NCI-H2107 (cell line): ENCODE measurements around the gene RCAN2.

ENCODE experiments used
- DNase-seq: peaks from one replicate; lab custom pipeline; 2025; lab: John Stamatoyannopoulos, UW

The RCAN2 gene

DNA sequence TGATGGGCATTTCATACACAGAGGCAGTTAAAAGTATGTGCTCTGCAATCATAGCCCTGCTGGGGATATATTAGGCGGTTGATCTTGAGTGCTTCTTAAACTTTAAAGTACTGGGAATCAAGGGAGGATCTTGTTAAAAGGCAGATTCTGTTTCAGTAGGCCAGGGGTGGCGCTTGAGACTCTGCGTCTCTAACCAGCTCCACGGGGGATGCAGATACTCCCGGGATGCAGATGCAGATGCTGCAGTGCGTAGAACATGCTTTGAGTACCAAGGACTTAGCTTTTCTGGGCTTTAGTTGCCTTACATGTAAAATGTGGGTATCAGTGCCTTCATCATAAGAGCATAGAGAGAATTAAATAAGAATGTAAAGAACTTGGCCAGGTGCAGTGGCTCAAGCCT lies 276.0 kb downstream of the RCAN2 start:
- DNase-seq = no peak

DNA sequence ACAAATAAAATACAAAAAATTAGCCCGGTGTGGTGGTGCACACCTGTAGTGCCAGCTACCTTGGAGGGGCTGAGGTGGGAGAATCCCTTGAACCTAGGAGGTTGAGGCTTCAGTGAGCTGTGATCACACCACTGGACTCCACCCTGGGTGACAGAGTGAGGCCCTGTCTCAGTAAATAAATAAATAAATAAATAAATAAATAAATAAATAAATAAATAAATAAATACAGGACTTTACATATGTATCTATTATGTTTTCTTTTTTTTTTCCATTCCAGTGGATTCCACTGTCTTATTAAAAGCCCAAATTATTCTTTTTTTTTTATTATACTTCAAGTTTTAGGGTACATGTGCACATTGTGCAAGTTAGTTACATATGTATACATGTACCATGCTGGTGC lies 279.3 kb downstream of the RCAN2 start:
- DNase-seq = no peak

DNA sequence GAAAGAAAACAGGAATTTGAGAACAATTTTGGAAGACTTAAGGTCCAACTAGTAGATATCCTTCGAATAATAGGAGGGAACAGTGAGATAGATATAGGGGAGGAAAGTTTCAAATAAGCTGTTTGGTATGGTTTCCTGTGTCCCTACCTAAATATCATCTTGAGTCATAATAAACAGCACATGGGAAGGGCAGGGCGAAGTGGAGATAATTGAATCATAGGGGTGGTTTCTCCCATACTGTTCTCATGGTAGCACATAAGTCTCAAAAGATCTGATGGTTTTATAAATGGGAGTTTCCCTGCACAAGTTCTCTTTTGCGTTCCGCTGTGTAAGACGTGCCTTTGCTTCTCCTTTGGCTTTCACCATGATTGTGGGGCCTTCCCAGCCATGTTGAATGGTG lies 281.0 kb downstream of the RCAN2 start:
- no peak for DNase-seq

DNA sequence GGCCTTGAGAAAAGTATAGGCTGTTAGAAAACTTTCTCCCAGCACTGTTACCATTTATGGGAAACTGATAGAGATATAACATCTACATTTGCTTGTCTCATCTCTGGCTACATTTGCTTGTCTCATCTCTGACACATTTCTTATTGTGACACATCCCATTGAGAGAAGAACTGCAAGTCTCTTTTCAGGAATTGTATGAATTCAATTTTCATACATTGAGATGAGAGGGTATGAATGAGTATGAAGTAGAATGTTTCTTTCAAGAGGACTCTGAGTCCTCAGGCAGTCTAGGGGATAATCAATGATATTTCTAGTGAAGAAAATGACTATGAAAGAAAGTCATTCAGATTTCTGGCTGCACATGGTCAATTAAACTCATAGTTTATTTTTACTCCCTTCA lies 282.9 kb downstream of the RCAN2 start:
- no peak for DNase-seq

DNA sequence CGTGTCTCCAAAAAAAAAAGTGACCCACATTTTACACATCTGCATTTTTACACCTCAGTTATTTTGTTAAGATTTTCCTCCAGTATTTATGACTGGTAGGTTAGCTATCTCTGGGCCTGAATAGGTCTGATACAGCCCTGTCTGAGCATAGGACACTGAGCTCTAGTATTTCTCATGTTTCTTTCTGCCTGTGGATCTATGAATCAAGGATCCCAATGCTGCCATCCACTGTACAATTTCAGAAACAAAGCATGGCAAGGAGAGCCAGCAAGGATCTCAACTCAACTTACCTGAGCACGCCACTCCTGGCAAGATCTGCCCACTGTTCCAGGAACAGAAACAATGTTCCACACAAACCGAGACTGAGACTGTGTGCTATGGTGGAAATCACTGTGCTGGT lies 284.1 kb downstream of the RCAN2 start:
- DNase-seq = no peak

DNA sequence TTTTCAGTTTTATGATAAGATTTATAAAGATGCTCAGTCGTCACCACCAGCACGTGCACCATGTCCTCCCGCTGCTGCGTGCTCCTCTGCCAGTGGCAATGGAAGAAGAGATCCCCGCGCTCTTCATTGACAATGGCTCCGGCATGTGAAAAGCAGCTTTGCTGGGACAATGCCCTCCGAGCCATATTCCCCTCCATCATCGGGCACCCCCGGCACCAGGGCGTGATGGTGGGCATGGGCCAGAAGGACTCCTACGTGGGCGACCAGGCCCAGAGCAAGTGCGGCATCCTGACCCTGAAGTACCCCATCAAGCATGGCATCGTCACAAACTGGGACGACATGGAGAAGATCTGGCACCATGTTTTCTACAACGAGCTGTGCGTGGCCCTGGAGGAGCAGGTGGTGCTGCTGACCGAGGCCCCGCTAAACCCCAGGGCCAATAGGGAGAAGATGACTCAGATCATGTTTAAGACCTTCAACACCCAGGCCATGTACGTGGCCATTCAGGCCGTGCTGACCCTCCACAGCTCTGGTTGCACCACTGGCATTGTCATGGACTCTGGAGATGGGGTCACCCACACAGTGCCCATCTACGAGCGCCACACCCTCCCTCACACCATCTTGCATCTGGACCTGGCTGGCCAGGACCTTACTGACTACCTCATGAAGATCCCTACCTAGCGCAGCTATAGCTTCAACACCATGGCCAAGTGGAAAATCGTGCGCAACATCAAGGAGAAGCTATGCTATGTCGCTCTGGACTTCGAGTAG lies 286.2 kb downstream of the RCAN2 start:
- DNase-seq = no peak

DNA sequence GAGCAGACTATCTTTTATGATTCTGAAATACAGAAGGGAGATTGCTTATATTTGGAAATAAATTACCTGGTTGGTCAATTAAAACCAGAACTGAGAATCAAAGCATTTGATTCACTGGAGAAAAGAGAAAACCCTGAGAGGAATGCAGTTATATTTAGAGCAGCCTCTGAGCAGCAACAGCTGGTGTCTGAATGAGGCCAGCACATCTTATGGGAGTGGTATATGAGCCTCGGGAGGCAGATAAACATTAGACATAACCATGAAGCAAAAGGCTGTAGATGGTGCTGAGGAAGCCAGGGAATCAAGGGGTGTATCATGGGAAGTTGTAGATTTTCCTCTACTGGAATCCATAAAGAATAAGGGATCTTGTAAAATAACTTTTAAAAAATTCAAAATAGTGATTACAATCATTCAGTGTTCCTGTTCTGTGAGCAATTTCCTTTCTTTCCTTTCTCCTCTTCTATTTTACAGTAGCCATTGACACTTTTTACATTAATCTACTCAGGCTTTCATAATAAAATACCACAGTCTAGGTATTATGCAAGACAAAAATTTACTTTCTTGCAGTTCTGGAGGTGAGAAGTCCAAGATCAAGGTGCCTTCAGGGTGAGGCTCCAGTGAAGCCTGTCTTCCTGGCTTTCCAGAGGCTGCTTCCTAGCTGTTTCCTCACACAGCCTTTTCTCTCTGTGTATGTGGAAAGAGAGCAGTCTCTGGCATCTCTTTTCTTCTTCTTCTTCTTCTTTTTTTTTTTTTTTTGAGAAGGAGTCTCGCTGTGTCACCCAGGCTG lies 287.7 kb downstream of the RCAN2 start:
- no peak for DNase-seq

DNA sequence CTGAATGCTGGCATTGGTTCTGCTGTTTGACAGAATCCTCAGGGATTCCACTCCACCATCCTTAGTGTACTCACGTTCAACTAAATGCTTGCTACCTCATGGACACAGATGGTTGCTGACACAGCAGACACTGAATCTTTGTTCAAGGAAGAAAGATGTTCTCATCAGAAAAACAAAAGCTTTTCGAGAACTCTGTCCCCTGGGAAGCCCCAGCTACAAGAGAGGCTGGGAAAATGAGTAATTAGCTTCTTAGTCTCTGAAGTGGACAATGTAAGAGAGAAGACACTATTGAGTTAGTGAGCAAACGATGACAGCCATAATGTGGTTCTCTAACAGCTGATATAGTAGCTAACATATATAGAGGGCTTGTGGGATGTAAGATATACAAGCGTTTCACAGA lies 289.5 kb downstream of the RCAN2 start:
- no peak for DNase-seq

DNA sequence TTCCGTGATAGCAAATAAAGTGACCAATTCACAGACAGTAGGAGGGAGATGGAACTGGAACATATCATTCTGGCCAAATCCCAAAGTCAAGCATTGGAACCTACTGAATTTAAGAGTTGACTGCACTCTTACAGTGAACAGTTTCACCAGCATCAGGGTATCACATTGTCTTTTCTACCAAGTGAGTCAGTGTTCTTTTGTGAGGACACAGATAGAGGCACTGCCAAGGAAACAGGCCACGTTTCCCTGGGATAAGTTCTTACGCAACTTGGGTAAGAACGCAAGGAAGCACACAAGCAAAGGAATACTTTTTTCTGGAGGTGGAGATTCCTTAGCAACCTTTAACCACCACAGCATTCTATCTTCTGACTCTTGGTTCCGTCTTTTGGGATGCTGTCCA lies 291.9 kb downstream of the RCAN2 start:
- DNase-seq = no peak

DNA sequence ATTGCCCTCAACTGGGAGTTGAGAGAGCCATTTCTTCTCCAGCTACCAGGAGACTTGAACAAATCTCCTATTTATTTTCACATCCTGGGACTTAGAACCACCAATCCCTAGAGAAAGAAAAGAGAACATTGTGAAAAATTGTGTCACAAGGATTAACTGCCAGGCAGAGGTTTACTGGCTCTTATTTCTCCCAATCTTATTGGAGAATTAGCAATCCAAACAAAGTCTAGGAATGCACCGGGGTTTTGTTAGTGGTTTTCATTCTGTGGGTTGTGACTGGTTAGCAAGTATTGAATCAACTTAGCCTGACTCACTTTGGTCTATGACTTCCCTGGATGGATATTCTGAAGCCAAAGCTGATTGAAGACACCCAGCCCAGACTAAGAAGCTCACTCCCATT lies 299.3 kb downstream of the RCAN2 start:
- no peak for DNase-seq

DNA sequence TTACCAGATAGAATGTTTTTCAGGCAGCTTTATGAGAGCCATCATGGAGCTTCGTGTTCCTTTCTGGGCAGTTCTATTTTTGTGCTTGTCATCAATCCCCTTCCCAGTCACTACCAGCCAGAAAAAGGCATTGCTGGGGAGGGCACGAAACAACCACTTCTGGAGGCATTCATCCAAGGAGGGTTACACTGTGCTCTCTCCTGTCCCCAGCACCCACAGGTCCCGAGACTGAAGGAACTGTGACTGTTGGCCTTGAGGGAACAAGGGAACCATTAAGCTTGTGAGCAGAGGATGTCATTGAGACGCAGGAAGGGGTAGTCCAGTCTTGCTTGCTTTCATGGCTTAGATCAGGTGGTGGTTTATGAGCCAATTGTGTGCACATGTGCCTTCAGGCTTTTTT lies 300.4 kb downstream of the RCAN2 start:
- DNase-seq = no peak

DNA sequence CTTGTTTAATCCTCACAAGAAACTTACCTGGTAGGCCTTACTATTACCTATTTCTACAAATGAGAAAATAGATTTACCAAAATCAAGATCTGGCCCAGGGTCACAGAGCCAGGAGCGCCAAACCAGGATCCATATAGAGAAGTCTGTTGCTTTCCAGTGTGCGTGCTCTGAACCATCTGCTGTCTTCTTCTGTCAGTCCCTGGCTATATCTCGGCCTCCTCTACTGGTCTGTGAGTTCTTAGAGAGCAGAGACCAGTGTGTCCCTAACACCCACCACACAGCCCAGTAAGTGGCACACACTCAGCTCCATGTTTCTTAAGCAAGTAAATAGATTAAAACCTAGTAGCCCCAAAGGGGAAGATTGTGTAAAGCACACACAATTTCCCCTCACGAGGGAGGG lies 301.5 kb downstream of the RCAN2 start:
- DNase-seq = no peak

DNA sequence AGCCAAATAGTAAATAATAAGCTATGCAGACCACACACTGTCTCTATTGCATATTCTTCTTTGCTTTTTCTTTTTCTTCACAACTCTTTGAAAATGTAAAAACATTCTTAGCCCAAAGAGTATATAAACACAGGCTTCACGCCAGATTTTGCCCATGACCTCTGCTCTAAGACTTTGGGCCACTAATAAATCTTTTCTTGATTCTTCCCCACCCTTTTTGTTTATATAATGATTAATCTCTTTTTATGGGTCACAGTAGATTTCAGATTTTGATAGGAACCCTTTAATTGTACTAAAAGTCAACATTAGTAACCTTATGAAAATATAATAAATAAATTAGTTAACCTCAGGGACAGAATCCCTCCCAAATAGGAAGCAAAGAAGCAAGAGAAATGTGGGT lies 304.7 kb downstream of the RCAN2 start:
- no peak for DNase-seq

DNA sequence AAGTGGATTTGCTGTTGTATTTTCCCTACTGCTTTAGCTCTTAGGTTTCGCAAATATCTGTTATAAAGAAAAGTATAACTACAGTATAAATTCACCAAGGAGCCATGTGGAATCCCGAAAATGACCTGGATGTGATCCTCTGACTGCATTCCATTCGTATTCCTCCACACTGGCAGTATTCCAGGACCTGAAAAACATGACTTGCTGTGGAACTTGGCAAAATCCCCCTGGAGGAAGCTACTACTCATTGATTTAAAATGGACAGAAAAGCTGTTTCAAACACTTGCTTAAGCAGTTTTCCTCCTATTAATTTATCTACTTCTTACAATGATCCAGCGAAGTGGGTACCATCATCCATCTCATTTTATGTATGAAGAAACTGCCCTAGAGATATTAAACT lies 307.1 kb downstream of the RCAN2 start:
- DNase-seq = no peak

DNA sequence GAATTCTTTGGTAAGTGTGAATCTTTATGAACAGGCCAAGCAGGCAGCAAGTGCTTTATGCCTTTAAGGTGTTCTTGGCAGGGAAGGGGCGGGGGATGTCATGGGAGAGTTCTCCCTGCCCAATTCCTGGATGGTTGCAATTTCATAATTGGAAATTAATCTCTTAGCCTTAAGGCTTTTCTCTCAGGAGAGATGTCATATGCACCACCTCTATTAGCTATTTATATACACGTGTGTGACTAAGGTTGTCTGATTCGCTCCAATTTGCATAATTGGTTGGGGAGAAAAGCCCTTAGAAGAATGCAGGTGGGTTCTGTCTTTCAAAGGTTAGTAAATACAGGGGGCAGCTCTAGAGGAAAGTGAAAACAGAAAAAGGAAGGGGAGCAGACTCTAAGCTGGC lies 315.3 kb downstream of the RCAN2 start:
- DNase-seq = no peak

DNA sequence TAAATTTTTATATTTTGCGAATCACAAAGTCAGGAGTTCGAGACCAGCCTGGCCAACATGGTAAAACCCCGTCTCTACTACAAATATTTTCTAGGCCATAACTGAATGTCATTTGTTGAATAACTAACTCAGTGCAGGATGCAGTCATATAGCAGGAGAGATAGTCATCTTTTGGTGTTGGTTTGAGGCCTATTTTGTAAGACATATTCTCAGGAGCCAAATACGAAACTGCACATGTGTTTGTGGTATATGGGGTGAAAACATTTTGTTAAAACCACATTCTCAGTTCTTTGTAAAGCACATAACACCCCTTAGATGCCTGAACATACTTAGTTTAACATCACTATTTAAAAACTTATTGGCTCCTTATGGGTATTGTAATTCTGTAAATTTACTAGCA lies 315.8 kb downstream of the RCAN2 start:
- no peak for DNase-seq

DNA sequence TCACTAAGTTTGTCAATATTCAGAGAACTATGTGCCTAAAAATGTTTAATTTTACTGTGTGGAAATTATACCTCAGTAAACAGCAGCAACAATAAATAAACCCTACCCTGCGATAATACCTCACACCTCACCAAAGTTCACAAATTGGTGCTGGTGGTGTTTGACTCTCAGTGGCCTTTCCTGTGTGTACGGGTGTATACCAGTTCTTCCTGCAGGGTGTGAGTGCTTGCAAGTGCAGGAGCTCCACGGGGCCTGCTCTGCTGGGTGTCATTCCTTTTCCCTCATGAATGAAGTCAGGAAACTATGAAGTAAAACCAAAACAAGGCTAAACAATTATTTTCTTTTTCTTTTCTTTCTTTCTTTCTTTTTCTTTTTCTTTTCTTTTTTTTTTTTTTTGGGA lies 316.3 kb downstream of the RCAN2 start:
- no peak for DNase-seq

DNA sequence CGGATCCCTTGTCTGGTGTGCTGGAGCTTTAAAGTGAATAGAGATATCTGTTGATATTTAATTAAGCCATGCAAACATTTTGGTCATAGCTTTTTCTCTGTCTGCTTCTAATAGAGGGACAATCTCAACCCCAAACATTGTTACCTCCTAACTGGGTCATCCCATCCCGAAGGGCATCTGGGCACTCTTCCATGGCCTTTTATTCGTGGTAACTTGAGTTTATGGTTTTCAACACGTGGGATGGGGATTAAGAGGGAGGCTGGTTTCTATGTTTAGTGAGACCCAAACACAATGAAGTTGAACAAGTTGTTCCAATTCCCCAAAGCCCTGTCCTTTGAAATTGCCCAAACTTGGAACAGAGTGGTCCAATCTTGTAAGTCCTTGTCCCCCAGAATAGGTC lies 319.1 kb downstream of the RCAN2 start:
- no peak for DNase-seq
